Neuron (in vitro differentiated cells): ENCODE data around the gene PLEKHA4.
"Not testable (repeated sequence)": the region's sequence is repeated elsewhere in the genome, so short reads cannot be mapped to it uniquely, and the experiment has no call there.

ENCODE experiments used
- H2AFZ ChIP-seq: one replicate; pipeline ENCODE4 v1.6.1; 2013; ENCODE audit warnings: low read depth, mild to moderate bottlenecking, inconsistent platforms, low read length, moderate library complexity
- H3K27me3 ChIP-seq: one replicate; pipeline ENCODE4 v1.6.1; 2013; ENCODE audit warnings: low read length; ENCODE audit not compliant: insufficient read depth
- H3K36me3 ChIP-seq: one replicate; pipeline ENCODE4 v1.6.1; 2013; ENCODE audit warnings: low read length; ENCODE audit not compliant: insufficient read depth
- H3K4me1 ChIP-seq: one replicate; pipeline ENCODE4 v1.6.1; 2013; ENCODE audit warnings: low read length; ENCODE audit not compliant: insufficient read depth
- H3K4me3 ChIP-seq: 2 replicates; pipeline ENCODE4 v1.5.1; 2013; ENCODE audit warnings: mild to moderate bottlenecking, low read length, moderate library complexity
- H3K9me3 ChIP-seq: one replicate; pipeline ENCODE4 v1.6.1; 2013; ENCODE audit warnings: low read length

The PLEKHA4 gene

GRCh38 chr19:48867123-48867745, 1.2 kb downstream of the PLEKHA4 start:
- peaks cover 3% of the 10 kb centered on the region for H3K9me3 ChIP-seq

GRCh38 chr19:48866692-48867091, 1.7 kb downstream of the PLEKHA4 start:
- Histone ChIP-seq H3K27me3 (no peaks in the 10 kb centered on the region), H3K4me1 (peaks cover 28% of the 10 kb centered on the region), H2AFZ (no peak overlapping the region), H3K36me3 (peaks cover 3% of the 10 kb centered on the region), H3K4me3 (no peak overlapping the region), H3K9me3 (peaks cover 3% of the 10 kb centered on the region)

More at GRCh38 chr19:48867123-48867745, 1.2 kb downstream of the PLEKHA4 start:
- Histone ChIP-seq H2AFZ (no peak overlapping the region), H3K27me3 (no peaks in the 10 kb centered on the region), H3K4me3 (no peak overlapping the region), H3K36me3 (peaks cover 3% of the 10 kb centered on the region), H3K4me1 (peaks cover 30% of the 10 kb centered on the region)

GRCh38 chr19:48862827-48863226, 5.6 kb downstream of the PLEKHA4 start:
- no peak overlapping the region for H3K4me3 ChIP-seq
- peaks cover 3% of the 10 kb centered on the region for H3K9me3 ChIP-seq
- H3K27me3 ChIP-seq = no peaks in the 10 kb centered on the region
- H3K4me1 ChIP-seq = peaks cover 17% of the 10 kb centered on the region
- H3K36me3 ChIP-seq = peaks cover 3% of the 10 kb centered on the region
- no peak overlapping the region for H2AFZ ChIP-seq

GRCh38 chr19:48861313-48861712, 7.1 kb downstream of the PLEKHA4 start:
- Histone ChIP-seq H3K4me1 (peaks cover 2% of the 10 kb centered on the region), H3K9me3 (peaks cover 3% of the 10 kb centered on the region), H3K27me3 (no peaks in the 10 kb centered on the region), H3K36me3 (peaks cover 3% of the 10 kb centered on the region), H3K4me3 (no peak overlapping the region), H2AFZ (no peak overlapping the region)

- peaks cover 3% of the 10 kb centered on the region for H3K9me3 ChIP-seq
- H3K4me3 ChIP-seq = no peak overlapping the region
- no peak overlapping the region for H2AFZ ChIP-seq
- H3K36me3 ChIP-seq = peaks cover 3% of the 10 kb centered on the region
- no peaks in the 10 kb centered on the region for H3K27me3 ChIP-seq
- H3K4me1 ChIP-seq = no peaks in the 10 kb centered on the region
These were observed 8.5 kb downstream of the PLEKHA4 start for GRCh38 chr19:48859711-48860572.

- Histone ChIP-seq H3K36me3 (no peaks in the 10 kb centered on the region), H3K4me1 (no peaks in the 10 kb centered on the region), H2AFZ (no peak overlapping the region), H3K9me3 (no peaks in the 10 kb centered on the region), H3K27me3 (no peaks in the 10 kb centered on the region), H3K4me3 (no peak overlapping the region)
These were observed 9.3 kb downstream of the PLEKHA4 start for GRCh38 chr19:48858984-48859710.

DNA sequence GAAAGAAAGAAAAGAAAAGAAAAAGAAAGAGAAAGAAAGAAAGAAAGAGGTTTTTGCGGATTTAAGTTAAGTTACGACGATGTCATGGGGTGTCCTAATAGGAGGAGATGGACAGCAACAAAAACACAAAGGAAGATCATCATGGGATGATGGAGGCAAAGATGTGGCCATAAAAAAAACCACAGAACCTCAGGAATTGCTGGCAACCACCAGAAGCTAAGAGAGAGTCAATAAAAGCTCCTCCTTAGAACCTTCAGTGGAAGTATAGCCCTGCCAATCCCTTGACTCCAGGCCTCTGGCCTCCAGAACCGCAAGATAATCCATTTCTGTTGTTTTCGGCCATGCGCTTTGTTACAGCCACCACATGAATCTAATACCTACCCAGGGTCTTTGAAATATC, 11.5 kb downstream of the PLEKHA4 start:
- Histone ChIP-seq H3K4me1 (no peaks in the 10 kb centered on the region), H3K9me3 (no peaks in the 10 kb centered on the region), H3K4me3 (no peak overlapping the region), H2AFZ (no peak overlapping the region), H3K36me3 (no peaks in the 10 kb centered on the region), H3K27me3 (no peaks in the 10 kb centered on the region)

- no peak overlapping the region for H3K4me3 ChIP-seq
- no peaks in the 10 kb centered on the region for H3K27me3 ChIP-seq
- H2AFZ ChIP-seq = no peak overlapping the region
- H3K4me1 ChIP-seq = no peaks in the 10 kb centered on the region
- no peaks in the 10 kb centered on the region for H3K36me3 ChIP-seq
- no peaks in the 10 kb centered on the region for H3K9me3 ChIP-seq
These were observed 14.3 kb downstream of the PLEKHA4 start for GRCh38 chr19:48854103-48854502.

GRCh38 chr19:48853483-48853882, 14.9 kb downstream of the PLEKHA4 start:
- Histone ChIP-seq H2AFZ (no peak overlapping the region), H3K27me3 (no peaks in the 10 kb centered on the region), H3K4me3 (no peak overlapping the region), H3K9me3 (no peaks in the 10 kb centered on the region), H3K36me3 (no peaks in the 10 kb centered on the region), H3K4me1 (no peaks in the 10 kb centered on the region)

- H3K36me3 ChIP-seq = no peaks in the 10 kb centered on the region
These were observed 16.1 kb downstream of the PLEKHA4 start for GRCh38 chr19:48852292-48852691.

GRCh38 chr19:48846659-48847058, 21.8 kb downstream of the PLEKHA4 start:
- H3K4me3 ChIP-seq, H3K4me1 ChIP-seq: not testable (repeated sequence)

More at GRCh38 chr19:48852292-48852691, 16.1 kb downstream of the PLEKHA4 start:
- Histone ChIP-seq H3K4me1 (no peaks in the 10 kb centered on the region), H3K4me3 (no peak overlapping the region), H3K27me3 (no peaks in the 10 kb centered on the region), H3K9me3 (no peaks in the 10 kb centered on the region), H2AFZ (no peak overlapping the region)

DNA sequence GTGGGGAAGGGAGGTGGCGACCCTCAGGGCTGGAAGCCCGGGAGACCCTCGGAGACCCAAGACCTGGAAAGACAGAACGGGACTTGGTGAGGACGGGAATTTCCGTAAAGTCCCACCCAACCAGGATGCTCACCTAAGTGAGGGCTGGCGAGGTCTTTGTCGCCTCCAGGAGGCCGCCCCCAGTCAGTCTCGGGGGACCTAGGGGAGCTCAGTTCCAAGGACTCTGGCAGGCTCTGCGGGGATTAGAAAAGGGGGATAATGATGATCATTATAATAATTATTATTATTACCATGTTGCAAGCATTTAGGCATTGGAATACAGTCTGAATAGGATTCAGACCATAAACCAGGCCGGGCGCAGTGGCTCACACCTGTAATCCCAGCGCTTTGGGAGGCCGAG, 23.0 kb downstream of the PLEKHA4 start:
- peaks cover 3% of the 10 kb centered on the region for H3K36me3 ChIP-seq
- H3K4me3 ChIP-seq = no peak overlapping the region
- H3K4me1 ChIP-seq = no peaks in the 10 kb centered on the region
- no peaks in the 10 kb centered on the region for H3K27me3 ChIP-seq
- H3K9me3 ChIP-seq = no peaks in the 10 kb centered on the region
- H2AFZ ChIP-seq = no peak overlapping the region

More at GRCh38 chr19:48846659-48847058, 21.8 kb downstream of the PLEKHA4 start:
- H3K9me3 ChIP-seq, H3K27me3 ChIP-seq, H3K36me3 ChIP-seq, H2AFZ ChIP-seq: not testable (repeated sequence)

DNA sequence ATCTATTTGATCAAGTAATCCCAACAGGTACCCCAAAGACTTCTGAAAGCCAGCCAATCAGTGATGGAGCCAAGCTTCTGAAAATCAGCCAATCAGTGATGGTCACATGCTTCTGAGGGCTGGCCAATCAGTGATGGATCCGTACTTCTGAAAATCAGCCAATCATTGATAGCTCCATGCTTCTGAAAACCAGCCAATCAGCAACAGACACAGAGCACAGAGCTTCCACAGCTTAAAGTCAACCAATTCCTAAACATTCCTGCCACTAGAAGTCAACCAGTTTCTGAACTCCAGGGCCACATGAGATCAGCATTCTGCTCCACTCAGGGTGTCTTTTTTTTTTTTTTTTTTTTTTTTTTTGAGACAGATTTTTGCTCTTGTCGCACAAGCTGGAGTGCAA, 23.9 kb downstream of the PLEKHA4 start:
- no peaks in the 10 kb centered on the region for H3K27me3 ChIP-seq
- no peak overlapping the region for H2AFZ ChIP-seq
- H3K4me1 ChIP-seq = no peaks in the 10 kb centered on the region
- H3K9me3 ChIP-seq = no peaks in the 10 kb centered on the region
- no peak overlapping the region for H3K4me3 ChIP-seq
- peaks cover 3% of the 10 kb centered on the region for H3K36me3 ChIP-seq
